HCT116 (cell line): ENCODE data around the gene INPP1. TPM values are rescaled to one million over a fixed set of nuclear protein-coding genes. Genes with fewer than 3 reads are reported as not detected.

ENCODE experiments used
- ATAC-seq: fragments of 200-7000 bp; cut with Tn5 transposase; 2 replicates; pipeline ENCODE4 v1.9.1; 2020; ENCODE audit warnings: mild to moderate bottlenecking, moderate library complexity
- BruUV-seq: library from RNA; stranded (reverse); fragments of 400-500 nt; replicated peaks from 2 replicates; lab custom pipeline; 2021; lab: Mats Ljungman, UMichigan
- CTCF ChIA-PET: fragments of 300-600 bp; sonication (Branson Sonifier 250); formaldehyde crosslinking; loops from one replicate; lab custom pipeline; 2021; ENCODE audit warnings: antibody characterized with exemption; lab: Charles Lee
- POLR2A ChIA-PET: fragments of 300-600, 350-600 bp; sonication (Branson Sonifier 250); formaldehyde crosslinking; loops from one replicate; lab custom pipeline; 2021; ENCODE audit warnings: antibody characterized with exemption; lab: Charles Lee
- RAD21 ChIA-PET, 2 experiments: fragments of 300-600 bp; sonication (Branson Sonifier 250); formaldehyde crosslinking; loops; one replicate each; lab custom pipeline; 2023; ENCODE audit warnings: low total read pairs in 2 of 2; ENCODE audit not compliant: uncharacterized antibody in 2 of 2, unreplicated experiment in 2 of 2, low non-redundant PET in 1 of 2; lab: Charles Lee
- DNase-seq: peaks from one replicate; pipeline ENCODE4 v3.0.0-alpha.2; 2010; ENCODE audit warnings: low read depth, low spot score
- H2AFZ ChIP-seq: fragments of 200-600 bp; shearing (Covaris generic), sonication (generic); 2 replicates; pipeline ENCODE4 v1.6.1; 2017; ENCODE audit warnings: low read depth, mixed run types, mixed read lengths, antibody characterized with exemption, low read length; ENCODE audit not compliant: poor library complexity, severe bottlenecking
- H3K27ac ChIP-seq: 2 replicates; pipeline ENCODE4 v1.5.1; 2012; ENCODE audit warnings: low read depth, low read length
- H3K27me3 ChIP-seq: fragments of 200-600 bp; sonication (generic); 2 replicates; pipeline ENCODE4 v1.6.1; 2016; ENCODE audit warnings: mixed run types, low read length, mixed read lengths; ENCODE audit not compliant: insufficient read depth
- H3K36me3 ChIP-seq, 2 experiments: fragments of 200-500 bp in 1 of 2; fragments of 200-600 bp in 1 of 2; sonication (Bioruptor generic) in 1 of 2; sonication (generic) in 1 of 2; 2 replicates each; pipeline versions ENCODE4 v1.5.1 to v1.6.1; 2014 to 2016; ENCODE audit warnings: low read length in 2 of 2, inconsistent platforms in 1 of 2, mixed read lengths in 1 of 2, mixed run types in 1 of 2; ENCODE audit not compliant: insufficient read depth in 2 of 2, control insufficient read depth in 1 of 2
- H3K4me1 ChIP-seq, 2 experiments: fragments of 200-600 bp in 1 of 2; sonication (generic) in 1 of 2; 2 replicates each; pipeline versions ENCODE4 v1.5.1 to v1.6.1; 2012 to 2017; ENCODE audit warnings: low read length in 2 of 2, inconsistent platforms in 1 of 2, mild to moderate bottlenecking in 1 of 2, mixed read lengths in 1 of 2, mixed run types in 1 of 2, moderate library complexity in 1 of 2; ENCODE audit not compliant: insufficient read depth in 2 of 2, control insufficient read depth in 1 of 2
- H3K4me2 ChIP-seq: fragments of 200-600 bp; sonication (generic); 2 replicates; pipeline ENCODE4 v1.6.1; 2017; ENCODE audit warnings: mixed run types, low read length, mixed read lengths
- H3K4me3 ChIP-seq, 2 experiments: fragments of 200-600 bp in 1 of 2; sonication (generic) in 1 of 2; replicated peaks in 1 of 2; 2 replicates each; pipeline ENCODE4 v1.5.1; 2011 to 2016; ENCODE audit warnings: low read length in 2 of 2, control low read depth in 1 of 2, low read depth in 1 of 2, mild to moderate bottlenecking in 1 of 2, mixed read lengths in 1 of 2, mixed run types in 1 of 2
- H3K79me2 ChIP-seq: fragments of 200-600 bp; sonication (generic); 2 replicates; pipeline ENCODE4 v1.6.1; 2017; ENCODE audit warnings: mild to moderate bottlenecking, mixed run types, low read length, moderate library complexity, mixed read lengths; ENCODE audit not compliant: insufficient read depth
- H3K9ac ChIP-seq: fragments of 200-600 bp; sonication (generic); 2 replicates; pipeline ENCODE4 v1.6.1; 2016; ENCODE audit warnings: low read length, mixed read lengths
- H3K9me2 ChIP-seq: fragments of 200-600 bp; sonication (generic), shearing (Covaris generic); 2 replicates; pipeline ENCODE4 v1.6.1; 2017; ENCODE audit warnings: mixed run types, mild to moderate bottlenecking, moderate library complexity; ENCODE audit not compliant: insufficient read depth
- H3K9me3 ChIP-seq, 2 experiments: fragments of 200-500 bp in 1 of 2; fragments of 200-600 bp in 1 of 2; sonication (Bioruptor generic) in 1 of 2; sonication (generic) in 1 of 2; 2 replicates each; pipeline ENCODE4 v1.6.1; 2014 to 2017; ENCODE audit warnings: low read length in 2 of 2, mixed read lengths in 2 of 2, inconsistent platforms in 1 of 2, low read depth in 1 of 2, mild to moderate bottlenecking in 1 of 2, mixed run types in 1 of 2, moderate library complexity in 1 of 2; ENCODE audit not compliant: control insufficient read depth in 1 of 2, insufficient read depth in 1 of 2
- H4K20me1 ChIP-seq: fragments of 200-600 bp; sonication (generic), shearing (Covaris generic); 2 replicates; pipeline ENCODE4 v1.6.1; 2017; ENCODE audit warnings: mixed run types, mild to moderate bottlenecking, moderate library complexity; ENCODE audit not compliant: insufficient read depth
- CBX3 ChIP-seq: IDR thresholded peaks from 2 replicates; pipeline ENCODE4 v1.6.1; 2012; ENCODE audit warnings: low read depth
- CEBPB ChIP-seq: IDR thresholded peaks from 2 replicates; pipeline ENCODE4 v1.6.1; 2012; ENCODE audit warnings: low read depth
- EGR1 ChIP-seq: IDR thresholded peaks from 2 replicates; pipeline ENCODE4 v1.6.1; 2012; ENCODE audit warnings: low read depth
- EZH2phosphoT487 ChIP-seq: fragments of 200-600 bp; IDR thresholded peaks from 2 replicates; pipeline ENCODE4 v1.6.1; 2018; ENCODE audit warnings: antibody characterized with exemption, borderline replicate concordance
- FOSL1 ChIP-seq: IDR thresholded peaks from 2 replicates; pipeline ENCODE4 v1.6.1; 2012; ENCODE audit warnings: low read depth
- JUND ChIP-seq: IDR thresholded peaks from 2 replicates; pipeline ENCODE4 v1.6.1; 2012
- POLR2A ChIP-seq: IDR thresholded peaks from 2 replicates; pipeline ENCODE4 v1.7.0; 2011; ENCODE audit warnings: borderline replicate concordance; ENCODE audit not compliant: insufficient read depth, insufficient read length; ENCODE audit errors: extremely low read depth
- POLR2AphosphoS5 ChIP-seq: IDR thresholded peaks from 2 replicates; pipeline ENCODE4 v1.6.1; 2011; ENCODE audit warnings: mild to moderate bottlenecking, low read depth, low read length, moderate library complexity
- SP1 ChIP-seq: IDR thresholded peaks from 2 replicates; pipeline ENCODE4 v1.6.1; 2012; ENCODE audit warnings: low read depth
- TCF7L2 ChIP-seq: IDR thresholded peaks from 2 replicates; pipeline ENCODE4 v1.7.0; 2011; ENCODE audit warnings: borderline replicate concordance, inconsistent platforms; ENCODE audit not compliant: insufficient read depth, insufficient read length; ENCODE audit errors: extremely low read depth
- YY1 ChIP-seq: IDR thresholded peaks from 2 replicates; pipeline ENCODE4 v1.6.1; 2011; ENCODE audit warnings: low read length, low read depth, moderate library complexity, mild to moderate bottlenecking; ENCODE audit not compliant: insufficient replicate concordance; ENCODE audit errors: extremely low read depth
- ZFX ChIP-seq: fragments of 450-650 bp; IDR thresholded peaks from 2 replicates; pipeline ENCODE4 v1.6.1; 2017
- ZNF274 ChIP-seq: fragments of 200-500 bp; sonication (Bioruptor generic); IDR thresholded peaks from 2 replicates; pipeline ENCODE4 v1.6.1; 2014; ENCODE audit warnings: mild to moderate bottlenecking, low read depth, low read length, inconsistent platforms
- intact Hi-C: fragments of 100-400 bp; cut with micrococcal nuclease; formaldehyde crosslinking; loops from 2 replicates; pipeline ENCODE4 v1.10.0; 2022
- total RNA-seq: library from RNA; stranded (reverse); gene quantifications from one replicate; pipeline ENCODE4 v1.2.1, GENCODE V29; 2021; ENCODE audit not compliant: unreplicated experiment
- TF ChIP-seq, protein P1 (sequence below): IDR thresholded peaks from 2 replicates; pipeline ENCODE4 v1.6.1; 2012
- TF ChIP-seq, protein P2 (sequence below), 3 experiments: fragments of 200-600 bp in 1 of 3; sonication (generic) in 1 of 3; IDR thresholded peaks in 2 of 3; conservative IDR thresholded peaks in 1 of 3; 2 replicates each; pipeline ENCODE4 v1.5.1; 2012 to 2017; ENCODE audit warnings: low read depth in 2 of 3, low read length in 2 of 3, antibody characterized with exemption in 1 of 3, borderline replicate concordance in 1 of 3, control low read depth in 1 of 3, mild to moderate bottlenecking in 1 of 3, mixed read lengths in 1 of 3, mixed run types in 1 of 3, moderate library complexity in 1 of 3; ENCODE audit not compliant: insufficient read depth in 1 of 3

INPP1 gene
- total RNA-seq, 1 experiment from 2014 or later, result 19.6 TPM

DNA sequence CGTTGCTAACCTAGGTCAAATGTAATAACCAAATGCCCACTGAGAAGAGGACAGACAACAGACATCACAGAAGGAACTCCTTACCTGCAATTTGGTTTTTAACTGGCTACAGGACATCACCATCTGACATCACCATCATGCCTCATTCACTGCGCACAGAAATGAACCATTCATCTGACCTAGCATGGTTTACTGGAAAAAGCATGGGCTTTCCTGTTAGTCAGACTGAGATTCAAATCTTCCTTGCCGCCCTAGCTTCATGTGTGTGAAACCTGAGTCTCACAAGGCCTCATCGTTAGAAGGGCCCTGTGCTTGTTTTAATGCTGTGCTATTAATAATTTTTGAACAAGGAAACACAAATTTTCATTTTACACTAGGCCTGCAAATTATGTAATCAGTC, 22.7 kb upstream of the INPP1 start (continued):
- TF ChIP-seq TCF7L2 (no peak), POLR2AphosphoS5 (no peak)

DNA sequence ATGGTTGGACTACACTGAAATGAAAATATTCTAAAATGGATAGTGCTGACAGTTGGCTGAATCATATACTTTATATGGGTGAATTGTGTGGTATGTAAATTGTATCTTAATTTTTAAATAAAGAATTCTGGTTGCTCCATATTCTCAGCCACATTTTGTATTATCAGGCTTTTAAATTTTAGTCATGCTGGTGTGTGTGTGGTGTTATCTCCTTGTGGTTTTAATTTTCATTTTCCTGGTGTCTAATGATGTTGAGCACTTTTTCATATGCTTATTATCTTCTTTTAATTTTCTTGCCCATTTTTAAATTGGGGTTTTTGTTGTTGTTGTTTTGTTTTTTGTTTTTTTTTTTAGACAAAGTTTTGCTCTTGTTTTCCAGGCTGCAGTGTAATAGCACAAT, 20.0 kb upstream of the INPP1 start:
- peaks cover 3 to 12% of the 10 kb centered on the region in 2 experiments; a peak in 3 of 4 replicates for H3K4me1 ChIP-seq
- no peak overlapping the region for H3K4me2 ChIP-seq
- BruUV-seq, result no TSS peak
- H3K36me3 ChIP-seq, result no peaks in the 10 kb centered on the region
- DNase-seq (no peak), ATAC-seq (no peak)
- no peak overlapping the region for H3K27ac ChIP-seq
- H3K79me2 ChIP-seq, result peaks cover 10% of the 10 kb centered on the region
- ChIA-PET CTCF (no interaction called here), POLR2A (no interaction called here), RAD21 (no interaction called here)
- intact Hi-C loops, result no loop called here
- H3K9me3 ChIP-seq, result no peaks in the 10 kb centered on the region
- no peak for TF ChIP-seq CEBPB
- TF ChIP-seq ZFX, result no peak
- no peak for TF ChIP-seq YY1
- TF ChIP-seq JUND, result no peak
- TF ChIP-seq EZH2phosphoT487, result no peak
- TF ChIP-seq EGR1, result no peak
- TF ChIP-seq SP1, result no peak
- TF ChIP-seq, protein P1, sequence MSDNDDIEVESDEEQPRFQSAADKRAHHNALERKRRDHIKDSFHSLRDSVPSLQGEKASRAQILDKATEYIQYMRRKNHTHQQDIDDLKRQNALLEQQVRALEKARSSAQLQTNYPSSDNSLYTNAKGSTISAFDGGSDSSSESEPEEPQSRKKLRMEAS, result no peak
- H3K9me2 ChIP-seq, result no peaks in the 10 kb centered on the region
- H3K9ac ChIP-seq, result no peak overlapping the region
- no peaks in the 10 kb centered on the region for H4K20me1 ChIP-seq
- no peak overlapping the region for H3K4me3 ChIP-seq
- H2AFZ ChIP-seq, result no peak overlapping the region
- no peaks in the 10 kb centered on the region for H3K27me3 ChIP-seq

DNA sequence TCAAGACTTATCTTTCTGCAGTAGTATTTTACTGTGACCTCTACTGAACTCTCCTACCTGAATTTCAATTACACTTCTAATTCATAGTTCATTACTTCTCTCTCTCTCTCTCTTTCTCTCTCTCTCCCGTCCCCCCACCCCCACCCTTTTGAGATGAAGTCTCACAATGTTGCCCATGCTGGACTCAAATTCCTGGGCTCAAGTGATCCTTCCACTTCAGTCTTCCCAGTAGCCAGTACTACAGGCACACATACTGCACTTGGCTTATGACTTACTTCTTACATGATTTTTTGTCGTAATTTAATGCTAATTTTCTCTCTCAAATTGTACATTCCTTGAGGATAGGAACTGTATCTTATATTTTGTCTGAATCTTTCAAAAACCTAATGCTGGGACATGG, 17.8 kb upstream of the INPP1 start:
- no peak for ATAC-seq
- intact Hi-C loops, result loop anchor here (5.0 kb wide), 1 partner anchor 182 kb away; no protein-coding TSS in a partner anchor
- RAD21 ChIA-PET, result no interaction called here
- peaks cover under 1 to 3% of the 10 kb centered on the region in 2 experiments; a peak in 2 of 4 replicates for H3K4me1 ChIP-seq
- TF ChIP-seq EGR1 (no peak), EZH2phosphoT487 (no peak), POLR2A (no peak), FOSL1 (no peak), JUND (no peak), CBX3 (no peak), ZNF274 (no peak), SP1 (no peak)
- TF ChIP-seq, protein P2, sequence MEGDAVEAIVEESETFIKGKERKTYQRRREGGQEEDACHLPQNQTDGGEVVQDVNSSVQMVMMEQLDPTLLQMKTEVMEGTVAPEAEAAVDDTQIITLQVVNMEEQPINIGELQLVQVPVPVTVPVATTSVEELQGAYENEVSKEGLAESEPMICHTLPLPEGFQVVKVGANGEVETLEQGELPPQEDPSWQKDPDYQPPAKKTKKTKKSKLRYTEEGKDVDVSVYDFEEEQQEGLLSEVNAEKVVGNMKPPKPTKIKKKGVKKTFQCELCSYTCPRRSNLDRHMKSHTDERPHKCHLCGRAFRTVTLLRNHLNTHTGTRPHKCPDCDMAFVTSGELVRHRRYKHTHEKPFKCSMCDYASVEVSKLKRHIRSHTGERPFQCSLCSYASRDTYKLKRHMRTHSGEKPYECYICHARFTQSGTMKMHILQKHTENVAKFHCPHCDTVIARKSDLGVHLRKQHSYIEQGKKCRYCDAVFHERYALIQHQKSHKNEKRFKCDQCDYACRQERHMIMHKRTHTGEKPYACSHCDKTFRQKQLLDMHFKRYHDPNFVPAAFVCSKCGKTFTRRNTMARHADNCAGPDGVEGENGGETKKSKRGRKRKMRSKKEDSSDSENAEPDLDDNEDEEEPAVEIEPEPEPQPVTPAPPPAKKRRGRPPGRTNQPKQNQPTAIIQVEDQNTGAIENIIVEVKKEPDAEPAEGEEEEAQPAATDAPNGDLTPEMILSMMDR (IDR thresholded peaks at IDR 0.05 in 2 of 3, conservative IDR thresholded peaks at IDR 0.05 in 1 of 3; ENCODE audit: borderline replicate concordance in 1 of 3, insufficient read depth in 1 of 3, low read depth in 2 of 3, low read length in 2 of 3), result no peak
- TF ChIP-seq, all 23 proteins: peak for 0
- Histone ChIP-seq H3K9me2 (no peaks in the 10 kb centered on the region), H3K27me3 (no peaks in the 10 kb centered on the region), H4K20me1 (no peaks in the 10 kb centered on the region), H3K79me2 (no peaks in the 10 kb centered on the region), H2AFZ (no peak overlapping the region), H3K27ac (no peak overlapping the region), H3K4me3 (no peak overlapping the region), H3K36me3 (no peaks in the 10 kb centered on the region), H3K4me2 (no peak overlapping the region), H3K9me3 (no peaks in the 10 kb centered on the region), H3K9ac (no peak overlapping the region)
- DNase-seq, result no peak
- POLR2A ChIA-PET, result no interaction called here
- CTCF ChIA-PET, result no interaction called here
- BruUV-seq, result no TSS peak
